DND-41 (cell line): ENCODE measurements around the gene TBCK.

Experiments used
- ATAC-seq: fragments of 200-7000 bp; cut with Tn5 transposase; 3 replicates; pipeline ENCODE4 v1.9.1; 2021; ENCODE audit warnings: low read depth; ENCODE audit not compliant: insufficient read depth
- DNase-seq: peaks from one replicate; pipeline ENCODE4 v3.0.0-alpha.2; 2020
- H2AFZ ChIP-seq: 2 replicates; pipeline ENCODE4 v1.6.0; 2012; ENCODE audit warnings: low read depth, low read length
- H3K27ac ChIP-seq: 2 replicates; pipeline ENCODE4 v1.5.1; 2012; ENCODE audit warnings: low read length, inconsistent platforms
- H3K27me3 ChIP-seq: fragments of 200-600 bp; sonication (generic); 2 replicates; pipeline ENCODE4 v1.6.0; 2012; ENCODE audit warnings: low read length, mild to moderate bottlenecking, inconsistent platforms; ENCODE audit not compliant: insufficient read depth, poor library complexity
- H3K36me3 ChIP-seq: 2 replicates; pipeline ENCODE4 v1.5.1; 2012; ENCODE audit warnings: low read length, inconsistent platforms; ENCODE audit not compliant: insufficient read depth
- H3K4me1 ChIP-seq: 2 replicates; pipeline ENCODE4 v1.5.1; 2012; ENCODE audit warnings: mild to moderate bottlenecking, low read length; ENCODE audit not compliant: insufficient read depth
- H3K4me2 ChIP-seq: 2 replicates; pipeline ENCODE4 v1.6.0; 2012; ENCODE audit warnings: mild to moderate bottlenecking, moderate library complexity, low read length, inconsistent platforms; ENCODE audit not compliant: insufficient read depth
- H3K4me3 ChIP-seq, 2 experiments: fragments of 200-600 bp in 1 of 2; shearing (Covaris generic) in 1 of 2; 2 replicates each; pipeline ENCODE4 v1.5.1; 2012 to 2016; ENCODE audit warnings: inconsistent platforms in 2 of 2, low read length in 2 of 2, mild to moderate bottlenecking in 2 of 2, low read depth in 1 of 2, moderate library complexity in 1 of 2
- H3K79me2 ChIP-seq: 2 replicates; pipeline ENCODE4 v1.6.0; 2012; ENCODE audit warnings: low read length, inconsistent platforms; ENCODE audit not compliant: insufficient read depth
- H3K9ac ChIP-seq: 2 replicates; pipeline ENCODE4 v1.6.0; 2012; ENCODE audit warnings: low read depth, mild to moderate bottlenecking, inconsistent platforms, low read length, moderate library complexity
- H3K9me3 ChIP-seq: 2 replicates; pipeline ENCODE4 v1.5.1; 2012; ENCODE audit warnings: low read length, moderate library complexity, mild to moderate bottlenecking, inconsistent platforms; ENCODE audit not compliant: insufficient read depth, severe bottlenecking
- H4K20me1 ChIP-seq: 2 replicates; pipeline ENCODE4 v1.6.0; 2012; ENCODE audit warnings: low read length; ENCODE audit not compliant: insufficient read depth
- EZH2 ChIP-seq: IDR thresholded peaks from 3 replicates; pipeline ENCODE4 v1.6.1; 2012; ENCODE audit warnings: borderline replicate concordance, low read depth, mild to moderate bottlenecking, moderate library complexity, low read length, inconsistent platforms; ENCODE audit not compliant: severe bottlenecking
- TF ChIP-seq, protein P1 (sequence below): IDR thresholded peaks from 2 replicates; pipeline ENCODE4 v1.5.1; 2012; ENCODE audit warnings: borderline replicate concordance, low read length, moderate library complexity, mild to moderate bottlenecking; ENCODE audit not compliant: poor library complexity, severe bottlenecking; ENCODE audit errors: extremely low read depth

Gene TBCK

GRCh38 chr4:106351016-106351415 is 35.0 kb upstream of the TBCK start:
- Histone ChIP-seq H3K4me1 (no peaks in the 10 kb centered on the region), H3K27me3 (no peaks in the 10 kb centered on the region), H3K4me2 (no peak overlapping the region), H3K9me3 (no peaks in the 10 kb centered on the region), H2AFZ (no peak overlapping the region), H3K9ac (no peak overlapping the region), H4K20me1 (no peaks in the 10 kb centered on the region), H3K36me3 (peaks cover 38% of the 10 kb centered on the region), H3K27ac (no peak overlapping the region), H3K4me3 (no peak overlapping the region), H3K79me2 (no peaks in the 10 kb centered on the region)
- ATAC-seq = no peak
- TF ChIP-seq, protein P1, sequence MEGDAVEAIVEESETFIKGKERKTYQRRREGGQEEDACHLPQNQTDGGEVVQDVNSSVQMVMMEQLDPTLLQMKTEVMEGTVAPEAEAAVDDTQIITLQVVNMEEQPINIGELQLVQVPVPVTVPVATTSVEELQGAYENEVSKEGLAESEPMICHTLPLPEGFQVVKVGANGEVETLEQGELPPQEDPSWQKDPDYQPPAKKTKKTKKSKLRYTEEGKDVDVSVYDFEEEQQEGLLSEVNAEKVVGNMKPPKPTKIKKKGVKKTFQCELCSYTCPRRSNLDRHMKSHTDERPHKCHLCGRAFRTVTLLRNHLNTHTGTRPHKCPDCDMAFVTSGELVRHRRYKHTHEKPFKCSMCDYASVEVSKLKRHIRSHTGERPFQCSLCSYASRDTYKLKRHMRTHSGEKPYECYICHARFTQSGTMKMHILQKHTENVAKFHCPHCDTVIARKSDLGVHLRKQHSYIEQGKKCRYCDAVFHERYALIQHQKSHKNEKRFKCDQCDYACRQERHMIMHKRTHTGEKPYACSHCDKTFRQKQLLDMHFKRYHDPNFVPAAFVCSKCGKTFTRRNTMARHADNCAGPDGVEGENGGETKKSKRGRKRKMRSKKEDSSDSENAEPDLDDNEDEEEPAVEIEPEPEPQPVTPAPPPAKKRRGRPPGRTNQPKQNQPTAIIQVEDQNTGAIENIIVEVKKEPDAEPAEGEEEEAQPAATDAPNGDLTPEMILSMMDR = no peak
- no peak for TF ChIP-seq EZH2
- no peak for DNase-seq

GRCh38 chr4:106347167-106347566 is 31.2 kb upstream of the TBCK start:
- Histone ChIP-seq H3K36me3 (peaks cover 48% of the 10 kb centered on the region), H3K4me3 (no peak overlapping the region), H3K9me3 (no peaks in the 10 kb centered on the region), H3K27me3 (no peaks in the 10 kb centered on the region), H4K20me1 (peaks cover 6% of the 10 kb centered on the region; the same call in 1 of the 2 replicates), H3K9ac (no peak overlapping the region), H3K4me1 (no peaks in the 10 kb centered on the region), H3K79me2 (peaks cover 20% of the 10 kb centered on the region; the same call in 1 of the 2 replicates), H2AFZ (no peak overlapping the region), H3K4me2 (no peak overlapping the region), H3K27ac (no peak overlapping the region)
- no peak for ATAC-seq
- no peak for DNase-seq
- TF ChIP-seq, protein P1 = no peak
- TF ChIP-seq EZH2 = no peak

DNA sequence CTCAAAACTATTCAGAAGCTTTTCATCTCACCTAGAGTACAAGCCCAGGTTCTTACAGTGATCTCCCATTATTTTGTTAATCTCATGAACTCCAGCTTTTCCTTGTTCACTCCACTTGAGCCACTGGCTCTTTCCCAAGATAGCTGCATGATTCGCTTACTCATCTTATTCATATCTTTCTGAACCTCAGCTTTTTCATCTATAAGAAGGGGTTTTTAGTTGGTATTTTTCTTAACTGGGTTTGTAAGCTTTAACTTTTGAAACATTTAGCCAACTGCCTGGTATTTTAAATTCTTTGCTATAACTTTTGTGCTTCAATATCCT is 28.6 kb upstream of the TBCK start:
- ATAC-seq (no peak), DNase-seq (no peak)
- no peak for TF ChIP-seq EZH2
- TF ChIP-seq, protein P1 = no peak
- Histone ChIP-seq H3K4me2 (no peak overlapping the region), H3K27me3 (no peaks in the 10 kb centered on the region), H3K9ac (no peak overlapping the region), H3K4me1 (no peaks in the 10 kb centered on the region), H2AFZ (no peak overlapping the region), H4K20me1 (peaks cover 6% of the 10 kb centered on the region; the same call in 1 of the 2 replicates), H3K9me3 (no peaks in the 10 kb centered on the region), H3K36me3 (peaks cover 58% of the 10 kb centered on the region), H3K27ac (no peak overlapping the region), H3K4me3 (no peak overlapping the region), H3K79me2 (peaks cover 39% of the 10 kb centered on the region)
